GM19043 (cell line): ENCODE data around the gene HLA-DRA.

Experiments
- ATAC-seq: cut with Tn5 transposase; IDR thresholded peaks from one replicate; pipeline ENCODE4 v1.9.1; 2021; ENCODE audit warnings: low read depth; ENCODE audit not compliant: unreplicated experiment

Gene HLA-DRA

GRCh38 chr6:32473376-32474348, 34.0 kb downstream of the HLA-DRA start:
- peak; percentile 93 for ATAC-seq

- ATAC-seq, result no peak
These were observed 35.9 kb downstream of the HLA-DRA start for GRCh38 chr6:32475392-32476206.

- ATAC-seq, result no peak
These were observed 44.4 kb downstream of the HLA-DRA start for GRCh38 chr6:32483968-32484613.

- ATAC-seq, result no peak
These were observed 44.9 kb downstream of the HLA-DRA start for GRCh38 chr6:32484614-32484998.

- ATAC-seq, result no peak
These were observed 48.4 kb downstream of the HLA-DRA start for GRCh38 chr6:32488083-32488482.

GRCh38 chr6:32491700-32492099, 52.0 kb downstream of the HLA-DRA start:
- ATAC-seq, result no peak

- ATAC-seq, result no peak
These were observed 52.7 kb downstream of the HLA-DRA start for GRCh38 chr6:32492351-32492750.
